GM10248 (cell line): ENCODE measurements around the gene SMARCAD1.
A peak's percentile ranks its signal among the peaks of the same experiment; 100 is the strongest.

Experiments
- CTCF ChIA-PET: fragments of 300-600 bp; sonication (Branson Sonifier 250); formaldehyde crosslinking; extraction: SDS; loops from one replicate; lab custom pipeline; 2021; ENCODE audit warnings: antibody characterized with exemption; lab: Yijun Ruan, JAX
- POLR2A ChIA-PET: fragments of 350-650 bp; sonication (Branson Sonifier 250); formaldehyde crosslinking; extraction: SDS; loops from one replicate; lab custom pipeline; 2020; ENCODE audit warnings: antibody characterized with exemption; lab: Yijun Ruan, JAX
- DNase-seq: peaks from one replicate; pipeline ENCODE4 v3.0.0; 2012; ENCODE audit errors: extremely low spot score
- CTCF ChIP-seq: IDR thresholded peaks from 2 replicates; pipeline ENCODE4 v1.5.1; 2012; ENCODE audit warnings: mild to moderate bottlenecking, low read depth; ENCODE audit errors: extremely low read depth, missing control alignments, control extremely low read depth

SMARCAD1 gene

DNA sequence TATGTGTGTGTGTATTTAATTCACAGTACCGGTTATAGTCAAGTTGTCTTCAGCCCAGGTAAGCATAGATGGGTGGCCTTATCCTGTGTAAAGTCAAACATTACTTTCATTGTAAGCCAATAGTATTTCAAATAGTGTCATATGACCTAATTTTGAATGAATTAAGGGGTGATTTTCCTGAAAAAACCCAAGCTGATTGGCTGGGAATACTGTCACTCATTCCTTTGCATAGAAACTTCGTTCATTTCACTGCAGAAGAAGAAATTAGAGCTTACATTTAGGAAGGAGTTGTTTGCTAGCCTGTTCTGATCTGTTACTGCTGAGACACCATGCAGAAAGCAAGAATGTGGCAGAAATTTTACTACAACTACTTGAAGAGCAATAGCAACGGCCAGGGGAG lies 45.4 kb downstream of the SMARCAD1 start:
- ChIA-PET CTCF (no interaction called here), POLR2A (no interaction called here)
- no peak for TF ChIP-seq CTCF
- no peak for DNase-seq

GRCh38 chr4:94256144-94256783 lies 48.6 kb downstream of the SMARCAD1 start:
- POLR2A ChIA-PET = no interaction called here
- CTCF ChIA-PET = interaction anchor here (1.0 kb wide), 1 partner anchor 15 kb away, joined by 3 read pairs; no protein-coding TSS in a partner anchor
- DNase-seq = no peak
- no peak for TF ChIP-seq CTCF

DNA sequence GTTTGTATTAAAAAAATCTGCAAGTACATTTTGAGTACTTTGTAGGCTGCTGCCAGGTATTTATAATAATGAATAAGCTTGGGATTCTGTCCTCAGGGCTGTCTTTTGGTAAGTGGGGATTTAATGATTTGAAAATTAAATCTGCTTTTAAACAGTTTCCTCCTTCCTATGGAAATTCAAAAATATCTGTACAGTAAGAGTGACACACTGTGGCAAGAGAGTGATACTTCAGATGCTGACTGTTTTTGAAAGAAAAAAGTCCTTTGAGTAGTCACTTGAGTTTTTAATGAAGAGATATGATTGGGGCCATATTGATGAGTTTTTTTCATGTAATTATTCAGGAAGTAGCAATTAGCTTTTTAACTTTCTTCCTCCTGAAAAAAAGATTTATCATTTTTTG lies 49.2 kb downstream of the SMARCAD1 start:
- POLR2A ChIA-PET = no interaction called here
- no peak for DNase-seq
- CTCF ChIA-PET = interaction anchor here (0.8 to 1.0 kb wide), 2 partner anchors 14 to 461 kb away, joined by 3 read pairs; no protein-coding TSS in a partner anchor
- peak; percentile 41 for TF ChIP-seq CTCF

GRCh38 chr4:94262163-94263016 lies 54.7 kb downstream of the SMARCAD1 start:
- no peak for TF ChIP-seq CTCF
- CTCF ChIA-PET = interaction anchor here (1.3 kb wide), 1 partner anchor 10 kb away, joined by 3 read pairs; no protein-coding TSS in a partner anchor
- POLR2A ChIA-PET = no interaction called here
- no peak for DNase-seq

- POLR2A ChIA-PET = no interaction called here
- no peak for TF ChIP-seq CTCF
- CTCF ChIA-PET = interaction anchor here (1.1 kb wide), 1 partner anchor 19 kb away, joined by 3 read pairs; no protein-coding TSS in a partner anchor
- no peak for DNase-seq
These were observed 59.4 kb downstream of the SMARCAD1 start for GRCh38 chr4:94267037-94267436.

- TF ChIP-seq CTCF = no peak
- DNase-seq = no peak
- CTCF ChIA-PET = interaction anchor here (0.8 kb wide), 1 partner anchor 15 kb away, joined by 3 read pairs; no protein-coding TSS in a partner anchor
- POLR2A ChIA-PET = no interaction called here
These were observed 63.6 kb downstream of the SMARCAD1 start for GRCh38 chr4:94271248-94271647.
